GM12878 (cell line): ENCODE data around the gene TGDS. TPM values are rescaled to one million over a fixed set of nuclear protein-coding genes. Genes with fewer than 3 reads are reported as not detected.

Experiments
- ATAC-seq: fragments of 200-7000 bp; cut with Tn5 transposase; 3 replicates; pipeline ENCODE4 v1.9.1; 2020; ENCODE audit warnings: mild to moderate bottlenecking, moderate library complexity
- BruUV-seq: library from RNA; stranded (reverse); fragments of 400-500 nt; replicated peaks from 2 replicates; lab custom pipeline; 2021; lab: Mats Ljungman, UMichigan
- CTCF ChIA-PET: fragments of 300-600 bp; sonication (Branson Sonifier 250); formaldehyde crosslinking; extraction: SDS; loops from one replicate; lab custom pipeline; 2021; ENCODE audit warnings: inconsistent platforms; lab: Yijun Ruan, JAX
- POLR2A ChIA-PET: fragments of 350-600 bp; formaldehyde crosslinking; extraction: SDS; loops from one replicate; lab custom pipeline; 2021; ENCODE audit warnings: inconsistent platforms; lab: Charles Lee
- RAD21 ChIA-PET: fragments of 300-600 bp; sonication (Branson Sonifier 250); formaldehyde crosslinking; loops from one replicate; lab custom pipeline; 2023; ENCODE audit warnings: antibody characterized with exemption; ENCODE audit not compliant: unreplicated experiment; lab: Charles Lee
- SMC1A ChIA-PET: fragments of 300-600 bp; sonication (Branson Sonifier 250); formaldehyde crosslinking; loops from one replicate; lab custom pipeline; 2023; ENCODE audit not compliant: unreplicated experiment, uncharacterized antibody; lab: Charles Lee
- DNase-seq: peaks from one replicate; pipeline ENCODE4 v3.0.0-alpha.2; 2011; ENCODE audit warnings: low read depth, low spot score
- FAIRE-seq: peaks from 3 replicates; lab custom pipeline; 2011; peaks lifted over from hg19 to GRCh38; lab: Jason Lieb, UNC
- H2AFZ ChIP-seq: 2 replicates; pipeline ENCODE4 v1.6.0; 2011; ENCODE audit warnings: low read depth, low read length, control low read depth; ENCODE audit not compliant: control insufficient read depth
- H3K27ac ChIP-seq: 2 replicates; pipeline ENCODE4 v1.5.1; 2011; ENCODE audit warnings: control low read depth; ENCODE audit not compliant: control insufficient read depth, insufficient read depth
- H3K27me3 ChIP-seq, 2 experiments: replicated peaks in 1 of 2; 2 replicates each; pipeline versions ENCODE4 v1.6.0 to v1.6.1; 2011; ENCODE audit warnings: low read length in 1 of 2; ENCODE audit not compliant: control insufficient read depth in 2 of 2, insufficient read depth in 2 of 2
- H3K36me3 ChIP-seq, 2 experiments: 2 replicates each; pipeline ENCODE4 v1.5.1; 2011; ENCODE audit warnings: low read length in 1 of 2; ENCODE audit not compliant: control insufficient read depth in 2 of 2, insufficient read depth in 2 of 2
- H3K4me1 ChIP-seq: 2 replicates; pipeline ENCODE4 v1.6.1; 2011; ENCODE audit warnings: mild to moderate bottlenecking, low read length, moderate library complexity, mixed read lengths; ENCODE audit not compliant: control insufficient read depth, insufficient read depth
- H3K4me2 ChIP-seq: 2 replicates; pipeline ENCODE4 v1.6.0; 2011; ENCODE audit warnings: control low read depth; ENCODE audit not compliant: control insufficient read depth, insufficient read depth
- H3K4me3 ChIP-seq: fragments of 200-600 bp; sonication (generic); 2 replicates; pipeline ENCODE4 v1.5.1; 2016
- H3K79me2 ChIP-seq: 2 replicates; pipeline ENCODE4 v1.6.0; 2011; ENCODE audit warnings: low read length; ENCODE audit not compliant: control insufficient read depth, insufficient read depth
- H3K9ac ChIP-seq: 2 replicates; pipeline ENCODE4 v1.8.0; 2011; ENCODE audit warnings: low read length, control low read depth, mixed read lengths; ENCODE audit not compliant: control insufficient read depth, insufficient read depth
- H3K9me3 ChIP-seq: replicated peaks from 3 replicates; pipeline ENCODE4 v1.5.1; 2011; ENCODE audit warnings: mild to moderate bottlenecking, low read length; ENCODE audit not compliant: control insufficient read depth, insufficient read depth
- H4K20me1 ChIP-seq: 2 replicates; pipeline ENCODE4 v1.6.0; 2011; ENCODE audit not compliant: control insufficient read depth, insufficient read depth
- CHD1 ChIP-seq: IDR thresholded peaks from 2 replicates; pipeline ENCODE4 v1.6.1; 2012; ENCODE audit warnings: low read depth, low read length, improper control_type of control experiment
- CHD2 ChIP-seq: IDR thresholded peaks from 2 replicates; pipeline ENCODE4 v1.6.1; 2011; ENCODE audit warnings: low read depth, low read length, improper control_type of control experiment, borderline replicate concordance
- KLF5 ChIP-seq: fragments of 450-650 bp; IDR thresholded peaks from 2 replicates; pipeline ENCODE4 v1.6.1; 2014; ENCODE audit warnings: mild to moderate bottlenecking; ENCODE audit not compliant: partially characterized antibody
- LARP7 ChIP-seq: fragments of 450-650 bp; IDR thresholded peaks from 2 replicates; pipeline ENCODE4 v1.6.1; 2017; ENCODE audit warnings: mild to moderate bottlenecking
- RB1 ChIP-seq: fragments of 450-650 bp; formaldehyde crosslinking; IDR thresholded peaks from 2 replicates; pipeline ENCODE4 v1.6.1; 2017; ENCODE audit warnings: mild to moderate bottlenecking, borderline replicate concordance
- ZBTB33 ChIP-seq: fragments of 450-650 bp; IDR thresholded peaks from 2 replicates; pipeline ENCODE4 v1.6.1; 2017; ENCODE audit warnings: mild to moderate bottlenecking
- ZSCAN29 ChIP-seq: fragments of 450-650 bp; IDR thresholded peaks from 2 replicates; pipeline ENCODE4 v1.6.1; 2017; ENCODE audit warnings: mild to moderate bottlenecking, moderate library complexity
- WGBS: methylation state at CpG from one replicate; pipeline ENCODE4 v1.1.6; 2016; ENCODE audit warnings: low lambda C conversion rate; ENCODE audit not compliant: insufficient replicate concordance, insufficient coverage; ENCODE audit errors: missing lambda C conversion rate; 5-methylcytosine and 5-hydroxymethylcytosine counted together
- in situ Hi-C: fragments of 300-500 bp; cut with MboI; formaldehyde crosslinking; loops from 9 replicates; pipeline ENCODE4 v1.14.3; 2018; ENCODE audit warnings: mixed read lengths
- intact Hi-C: fragments of 100-400 bp; cut with micrococcal nuclease; formaldehyde crosslinking; loops from one replicate; pipeline ENCODE4 v1.14.2; 2022; ENCODE audit not compliant: unreplicated experiment
- polyA plus RNA-seq, 11 experiments: library from polyadenylated mRNA; depleted of rRNA in 4 of 11; unstranded in 6 of 11; stranded (reverse) in 5 of 11; fragments of >200 nt; fragmentation: Nextera tagmentation in 4 of 11; fragmentation: Illumina TruSeq in 1 of 11; extraction: Ambion mirVana in 4 of 11; extraction: Trizol in 1 of 11; gene quantifications; 1 replicate in 1 of 11; 2 replicates in 10 of 11; pipeline versions ENCODE4 v1.2.1 to v1.2.3, GENCODE V29; 2011 to 2016; ENCODE audit warnings: inconsistent platforms in 2 of 11, missing spikeins in 2 of 11, low read depth in 1 of 11
- total RNA-seq, 4 experiments: library from RNA; depleted of rRNA in 3 of 4; stranded (reverse); fragments of >200 nt in 3 of 4; fragmentation: Illumina TruSeq in 1 of 4; extraction: Trizol in 1 of 4; gene quantifications; 2 replicates each; pipeline versions ENCODE4 v1.2.1 to v1.2.3, GENCODE V29; 2013 to 2021

TGDS gene
- total and polyA plus RNA-seq, 10 of the 15 experiments (the other 5 are each of a cell fraction or from before 2014, with no cell fraction given) = 13.1 to 44.3 (median 23.8) TPM

DNA sequence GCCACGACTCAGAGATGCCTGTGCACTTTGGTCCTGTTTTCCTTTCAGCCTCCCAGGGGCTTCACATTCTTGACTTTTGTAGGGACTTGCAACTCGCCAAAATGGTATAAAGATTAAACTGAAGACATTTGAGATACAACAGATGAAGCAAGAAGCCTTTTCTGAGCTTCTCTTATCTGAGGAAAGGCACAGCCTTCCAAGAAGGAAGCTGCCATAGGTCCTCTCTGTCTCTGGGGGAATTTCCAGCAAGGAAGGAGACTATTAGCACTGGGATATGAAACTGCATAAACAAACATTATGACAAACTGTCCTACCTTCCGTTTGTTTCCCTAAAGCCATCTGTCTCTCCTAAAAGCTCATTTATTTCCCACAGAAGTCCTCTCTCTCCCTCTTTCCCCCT lies 39.3 kb downstream of the TGDS start:
- no peaks in the 10 kb centered on the region for H4K20me1 ChIP-seq
- H3K4me3 ChIP-seq = no peak overlapping the region
- BruUV-seq = no TSS peak
- ChIA-PET RAD21 (interaction anchor here (1.1 kb wide), 1 partner anchor 10 kb away, joined by 4 read pairs; no protein-coding TSS in a partner anchor), SMC1A (interaction anchor here (1.3 to 1.6 kb wide), 2 partner anchors 9 to 61 kb away, joined by 5 to 6 read pairs; no protein-coding TSS in a partner anchor), CTCF (interaction anchor here (1.3 to 1.4 kb wide), 2 partner anchors 60 to 64 kb away, joined by 3 to 7 read pairs; no protein-coding TSS in a partner anchor), POLR2A (interaction anchor here (0.9 kb wide), 1 partner anchor 40 kb away, joined by 3 read pairs; the partner anchor contains the start of gene TGDS)
- in situ Hi-C loops (no loop called here), intact Hi-C loops (no loop called here)
- H3K27me3 ChIP-seq = no peaks in the 10 kb centered on the region
- ATAC-seq (no peak), FAIRE-seq (no peak), DNase-seq (no peak)
- 54% methylated on average over 3 of the region's 3 CpGs for WGBS
- H3K4me1 ChIP-seq = no peaks in the 10 kb centered on the region
- H2AFZ ChIP-seq = no peak overlapping the region
- no peaks in the 10 kb centered on the region for H3K36me3 ChIP-seq
- H3K27ac ChIP-seq = no peak overlapping the region
- H3K9ac ChIP-seq = no peak overlapping the region
- no peaks in the 10 kb centered on the region for H3K9me3 ChIP-seq
- no peak for TF ChIP-seq LARP7
- no peak for TF ChIP-seq KLF5
- no peak for TF ChIP-seq RB1
- no peak for TF ChIP-seq CHD1
- no peak for TF ChIP-seq ZBTB33
- TF ChIP-seq CHD2 = no peak
- no peak for TF ChIP-seq ZSCAN29
- no peaks in the 10 kb centered on the region for H3K79me2 ChIP-seq
- H3K4me2 ChIP-seq = no peak overlapping the region
